Epithelial cell of proximal tubule (primary cell): Measurements from ENCODE around the gene LRRFIP1. TPM values are rescaled to one million over a fixed set of nuclear protein-coding genes. Genes with fewer than 3 reads are reported as not detected.
"Not testable (repeated sequence)": the region's sequence is repeated elsewhere in the genome, so short reads cannot be mapped to it uniquely, and the experiment has no call there.

Source experiments
- DNase-seq: peaks from one replicate; pipeline ENCODE4 v3.0.0-alpha.2; 2011; ENCODE audit warnings: low read depth
- H3K4me3 ChIP-seq: 2 replicates; pipeline ENCODE4 v1.5.1; 2011; ENCODE audit warnings: low read depth, mild to moderate bottlenecking, low read length
- total RNA-seq: library from RNA; depleted of rRNA; stranded (reverse); fragments of >200 nt; gene quantifications from 2 replicates; pipeline ENCODE4 v1.2.3, GENCODE V29; 2015
- TF ChIP-seq, protein P1 (sequence below): conservative IDR thresholded peaks from 2 replicates; pipeline ENCODE4 v1.5.1; 2012; ENCODE audit warnings: low read depth, mild to moderate bottlenecking, low read length

Gene LRRFIP1
- total RNA-seq, 1 donor from 2014 or later, result 69.0 TPM

DNA sequence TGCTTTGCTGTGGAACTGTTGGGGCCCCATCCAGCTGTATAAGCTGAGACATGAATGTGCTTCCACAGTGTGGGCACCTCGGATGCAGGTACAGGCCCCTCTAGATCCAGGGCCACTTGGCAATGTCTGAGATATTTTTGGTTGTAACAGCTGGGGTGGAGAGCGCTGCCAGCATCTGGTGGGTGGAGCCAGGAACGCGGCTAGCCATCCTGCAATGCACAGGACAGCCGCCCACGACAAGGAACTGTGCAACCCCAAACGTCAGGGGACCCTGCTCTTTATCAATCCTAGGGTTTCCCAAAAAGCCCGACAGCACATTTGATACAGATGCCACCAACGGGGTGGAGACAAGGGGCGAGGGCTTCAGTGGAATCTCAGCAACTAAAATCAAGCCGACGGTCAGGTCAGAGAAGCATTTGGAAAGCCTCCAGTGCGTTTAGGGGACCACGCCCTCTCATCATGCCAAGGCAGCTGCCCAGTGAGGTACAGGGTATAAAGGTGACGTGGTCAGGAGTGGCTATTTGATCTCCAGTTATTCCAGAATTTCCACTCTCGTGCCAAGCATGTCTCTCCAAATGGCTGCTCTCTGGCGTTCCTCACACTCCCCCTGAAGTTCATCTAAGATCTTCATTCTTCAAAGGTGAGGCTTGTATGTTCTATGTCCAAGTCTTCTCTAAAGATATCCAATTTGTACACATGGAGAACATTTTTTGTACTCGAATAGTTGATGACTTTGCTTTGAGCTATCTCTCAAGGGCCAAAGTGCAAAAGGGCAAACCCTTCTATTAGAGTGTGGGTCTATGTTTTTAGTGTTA is 55.7 kb downstream of the LRRFIP1 start:
- no peak overlapping the region for H3K4me3 ChIP-seq
- TF ChIP-seq, protein P1, sequence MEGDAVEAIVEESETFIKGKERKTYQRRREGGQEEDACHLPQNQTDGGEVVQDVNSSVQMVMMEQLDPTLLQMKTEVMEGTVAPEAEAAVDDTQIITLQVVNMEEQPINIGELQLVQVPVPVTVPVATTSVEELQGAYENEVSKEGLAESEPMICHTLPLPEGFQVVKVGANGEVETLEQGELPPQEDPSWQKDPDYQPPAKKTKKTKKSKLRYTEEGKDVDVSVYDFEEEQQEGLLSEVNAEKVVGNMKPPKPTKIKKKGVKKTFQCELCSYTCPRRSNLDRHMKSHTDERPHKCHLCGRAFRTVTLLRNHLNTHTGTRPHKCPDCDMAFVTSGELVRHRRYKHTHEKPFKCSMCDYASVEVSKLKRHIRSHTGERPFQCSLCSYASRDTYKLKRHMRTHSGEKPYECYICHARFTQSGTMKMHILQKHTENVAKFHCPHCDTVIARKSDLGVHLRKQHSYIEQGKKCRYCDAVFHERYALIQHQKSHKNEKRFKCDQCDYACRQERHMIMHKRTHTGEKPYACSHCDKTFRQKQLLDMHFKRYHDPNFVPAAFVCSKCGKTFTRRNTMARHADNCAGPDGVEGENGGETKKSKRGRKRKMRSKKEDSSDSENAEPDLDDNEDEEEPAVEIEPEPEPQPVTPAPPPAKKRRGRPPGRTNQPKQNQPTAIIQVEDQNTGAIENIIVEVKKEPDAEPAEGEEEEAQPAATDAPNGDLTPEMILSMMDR, result no peak
- no peak for DNase-seq

DNA sequence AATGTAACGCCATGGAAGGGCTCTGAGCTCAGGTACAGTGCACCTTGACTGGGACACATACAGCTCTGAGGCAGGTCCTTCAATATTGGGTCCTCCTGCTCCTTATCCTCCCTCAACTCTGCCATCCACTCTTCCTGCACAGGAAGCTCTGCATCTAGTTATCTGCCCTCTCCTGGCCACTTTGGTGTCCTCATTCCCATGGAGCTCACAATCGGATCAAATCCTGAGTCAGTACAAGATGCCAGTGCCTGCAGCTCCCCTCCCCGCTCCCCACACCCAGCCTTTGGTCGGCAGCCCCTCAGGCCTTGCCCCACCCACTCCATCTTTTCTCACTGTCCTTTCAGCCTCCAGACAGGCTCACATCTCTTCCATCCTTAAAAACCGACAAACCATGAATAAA is 58.0 kb downstream of the LRRFIP1 start:
- TF ChIP-seq, protein P1, result peak; percentile 56
- no peak for DNase-seq
- H3K4me3 ChIP-seq, result no peak overlapping the region

DNA sequence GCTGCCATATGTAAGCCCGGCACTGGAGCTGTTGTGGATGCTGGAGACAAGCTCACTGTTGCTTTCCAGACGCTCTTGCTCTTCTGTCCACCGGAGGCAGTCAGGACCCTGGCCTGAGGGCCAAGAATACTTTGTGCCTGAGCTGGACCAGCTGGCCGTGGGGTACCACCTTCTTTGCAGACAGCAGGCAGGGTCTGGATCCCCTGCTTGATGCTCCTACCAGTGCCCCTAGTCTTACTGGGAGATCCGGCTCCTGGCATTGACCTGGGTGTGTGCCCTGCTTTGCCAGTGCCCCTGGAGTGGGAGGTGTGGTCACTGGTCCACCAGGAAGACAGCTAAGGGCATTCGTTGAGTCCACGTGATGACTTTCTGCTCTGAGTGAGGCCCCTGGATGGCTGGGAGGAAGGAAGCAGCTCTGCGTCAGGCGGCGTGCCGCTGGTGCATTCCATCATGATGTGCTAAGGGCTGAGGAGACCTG is 59.3 kb downstream of the LRRFIP1 start:
- TF ChIP-seq, protein P1, result peak; percentile 40
- no peak for DNase-seq
- no peak overlapping the region for H3K4me3 ChIP-seq

DNA sequence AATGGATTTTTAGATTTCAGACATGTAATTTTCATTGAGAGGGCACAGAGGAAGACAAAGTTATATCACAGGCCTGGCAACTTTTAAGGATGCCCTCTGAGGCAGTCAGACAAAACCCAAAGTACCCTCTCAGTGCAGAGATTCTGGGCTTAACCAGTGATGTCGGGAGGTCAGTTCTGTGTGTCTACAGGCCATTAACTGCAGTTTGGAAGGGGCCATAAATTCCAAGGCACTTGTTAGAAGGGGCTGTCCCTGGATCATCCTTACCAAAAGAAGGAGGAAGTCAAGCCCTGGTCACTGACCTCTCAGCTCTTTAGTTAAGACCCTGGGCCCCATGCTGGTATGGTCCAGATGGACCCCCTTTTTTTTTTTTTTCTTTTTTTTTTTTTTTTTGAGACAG is 60.7 kb downstream of the LRRFIP1 start:
- no peak overlapping the region for H3K4me3 ChIP-seq
- TF ChIP-seq, protein P1, result no peak
- no peak for DNase-seq

DNA sequence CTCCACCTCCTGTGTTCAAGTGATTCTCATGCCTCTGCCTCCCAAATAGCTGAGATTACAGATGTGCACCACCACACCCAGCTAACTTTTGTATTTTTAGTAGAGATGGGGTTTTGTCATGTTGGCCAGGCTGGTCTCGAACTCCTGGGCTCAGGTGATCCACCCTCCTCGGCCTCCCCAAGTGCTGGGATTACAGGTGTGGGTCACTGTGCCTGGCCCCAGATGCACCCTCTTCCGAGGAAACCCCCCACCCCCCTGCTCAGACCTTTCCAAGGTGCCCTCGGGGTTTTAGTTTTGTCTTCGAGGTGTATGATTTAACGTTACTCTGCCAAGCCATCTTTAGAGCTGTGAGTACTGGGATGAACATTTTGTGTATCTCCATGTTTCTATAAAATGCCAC is 61.2 kb downstream of the LRRFIP1 start:
- DNase-seq, H3K4me3 ChIP-seq: not testable (repeated sequence)

DNA sequence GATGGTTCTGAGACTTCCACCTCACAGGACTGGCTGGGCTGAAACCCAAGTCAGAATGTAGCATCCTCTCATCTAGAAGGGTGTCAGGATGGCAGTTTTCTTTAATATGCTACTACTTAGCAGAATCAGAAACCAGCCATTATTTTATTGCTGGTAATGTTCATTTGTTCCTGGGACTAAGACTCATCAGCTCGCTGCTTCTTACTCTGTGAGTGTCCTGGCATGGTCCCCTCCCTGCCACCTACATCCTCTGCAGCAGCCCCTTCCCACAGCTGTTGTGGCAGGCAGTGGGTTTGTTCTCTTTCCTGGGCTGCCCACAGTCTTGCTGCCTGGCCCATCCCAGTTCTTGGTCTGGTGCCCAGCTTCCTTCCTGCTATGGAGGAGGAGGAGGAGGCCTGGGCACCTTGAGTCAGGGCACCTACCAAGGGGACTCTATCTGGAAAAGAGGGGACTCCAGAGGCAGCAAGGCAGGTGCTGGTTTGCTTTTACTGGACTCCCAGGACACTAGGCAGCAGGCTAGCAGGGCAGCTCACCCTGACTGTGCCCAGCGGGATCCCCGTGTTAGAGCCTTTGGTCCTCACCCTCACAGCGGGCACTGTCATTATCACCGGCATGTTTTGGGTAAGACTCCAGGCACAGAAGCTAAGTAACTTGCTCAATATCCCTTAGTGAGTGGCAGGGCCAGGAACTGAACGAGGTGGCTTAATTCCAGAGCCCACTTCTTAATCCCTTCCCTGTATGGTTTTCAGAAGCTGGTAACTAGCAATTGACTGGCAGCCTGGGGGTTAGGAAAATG is 62.1 kb downstream of the LRRFIP1 start:
- H3K4me3 ChIP-seq, result no peak overlapping the region
- DNase-seq, result no peak
- TF ChIP-seq, protein P1, result no peak
